DND-41 (cell line): Measurements from ENCODE around the gene UBE2QL1.

ENCODE experiments used
- ATAC-seq: fragments of 200-7000 bp; cut with Tn5 transposase; 3 replicates; pipeline ENCODE4 v1.9.1; 2021; ENCODE audit warnings: low read depth; ENCODE audit not compliant: insufficient read depth
- DNase-seq: peaks from one replicate; pipeline ENCODE4 v3.0.0-alpha.2; 2020
- H2AFZ ChIP-seq: 2 replicates; pipeline ENCODE4 v1.6.0; 2012; ENCODE audit warnings: low read depth, low read length
- H3K27ac ChIP-seq: 2 replicates; pipeline ENCODE4 v1.5.1; 2012; ENCODE audit warnings: low read length, inconsistent platforms
- H3K27me3 ChIP-seq: fragments of 200-600 bp; sonication (generic); 2 replicates; pipeline ENCODE4 v1.6.0; 2012; ENCODE audit warnings: low read length, mild to moderate bottlenecking, inconsistent platforms; ENCODE audit not compliant: insufficient read depth, poor library complexity
- H3K36me3 ChIP-seq: 2 replicates; pipeline ENCODE4 v1.5.1; 2012; ENCODE audit warnings: low read length, inconsistent platforms; ENCODE audit not compliant: insufficient read depth
- H3K4me1 ChIP-seq: 2 replicates; pipeline ENCODE4 v1.5.1; 2012; ENCODE audit warnings: mild to moderate bottlenecking, low read length; ENCODE audit not compliant: insufficient read depth
- H3K4me2 ChIP-seq: 2 replicates; pipeline ENCODE4 v1.6.0; 2012; ENCODE audit warnings: mild to moderate bottlenecking, moderate library complexity, low read length, inconsistent platforms; ENCODE audit not compliant: insufficient read depth
- H3K4me3 ChIP-seq, 2 experiments: fragments of 200-600 bp in 1 of 2; shearing (Covaris generic) in 1 of 2; 2 replicates each; pipeline ENCODE4 v1.5.1; 2012 to 2016; ENCODE audit warnings: inconsistent platforms in 2 of 2, low read length in 2 of 2, mild to moderate bottlenecking in 2 of 2, low read depth in 1 of 2, moderate library complexity in 1 of 2
- H3K79me2 ChIP-seq: 2 replicates; pipeline ENCODE4 v1.6.0; 2012; ENCODE audit warnings: low read length, inconsistent platforms; ENCODE audit not compliant: insufficient read depth
- H3K9ac ChIP-seq: 2 replicates; pipeline ENCODE4 v1.6.0; 2012; ENCODE audit warnings: low read depth, mild to moderate bottlenecking, inconsistent platforms, low read length, moderate library complexity
- H3K9me3 ChIP-seq: 2 replicates; pipeline ENCODE4 v1.5.1; 2012; ENCODE audit warnings: low read length, moderate library complexity, mild to moderate bottlenecking, inconsistent platforms; ENCODE audit not compliant: insufficient read depth, severe bottlenecking
- H4K20me1 ChIP-seq: 2 replicates; pipeline ENCODE4 v1.6.0; 2012; ENCODE audit warnings: low read length; ENCODE audit not compliant: insufficient read depth
- EZH2 ChIP-seq: IDR thresholded peaks from 3 replicates; pipeline ENCODE4 v1.6.1; 2012; ENCODE audit warnings: borderline replicate concordance, low read depth, mild to moderate bottlenecking, moderate library complexity, low read length, inconsistent platforms; ENCODE audit not compliant: severe bottlenecking
- TF ChIP-seq, protein P1 (sequence below): IDR thresholded peaks from 2 replicates; pipeline ENCODE4 v1.5.1; 2012; ENCODE audit warnings: borderline replicate concordance, low read length, moderate library complexity, mild to moderate bottlenecking; ENCODE audit not compliant: poor library complexity, severe bottlenecking; ENCODE audit errors: extremely low read depth

Gene UBE2QL1

DNA sequence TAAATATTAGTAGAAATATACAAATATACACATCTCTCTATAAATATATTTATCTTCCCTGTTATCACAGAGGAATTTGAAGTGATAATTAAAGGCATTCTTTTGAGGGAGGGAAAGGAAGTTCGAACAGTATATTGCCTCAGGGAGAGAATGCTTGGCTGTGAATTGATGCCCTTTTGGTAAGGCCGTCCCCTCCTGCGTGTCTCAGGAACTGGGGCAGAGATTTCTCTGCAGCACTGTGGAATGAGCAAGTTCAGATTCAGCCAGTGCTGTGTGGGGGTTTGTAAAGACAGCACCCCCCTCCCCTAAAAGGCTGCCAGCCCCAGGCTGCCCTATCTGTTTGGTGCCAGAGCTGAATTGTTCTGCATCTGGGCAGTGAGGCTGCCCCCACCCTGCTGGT is 42.0 kb downstream of the UBE2QL1 start:
- H3K9me3 ChIP-seq = no peaks in the 10 kb centered on the region
- H3K4me2 ChIP-seq = no peak overlapping the region
- H3K36me3 ChIP-seq = no peaks in the 10 kb centered on the region
- no peak for ATAC-seq
- no peaks in the 10 kb centered on the region for H4K20me1 ChIP-seq
- no peaks in the 10 kb centered on the region for H3K79me2 ChIP-seq
- TF ChIP-seq, protein P1, sequence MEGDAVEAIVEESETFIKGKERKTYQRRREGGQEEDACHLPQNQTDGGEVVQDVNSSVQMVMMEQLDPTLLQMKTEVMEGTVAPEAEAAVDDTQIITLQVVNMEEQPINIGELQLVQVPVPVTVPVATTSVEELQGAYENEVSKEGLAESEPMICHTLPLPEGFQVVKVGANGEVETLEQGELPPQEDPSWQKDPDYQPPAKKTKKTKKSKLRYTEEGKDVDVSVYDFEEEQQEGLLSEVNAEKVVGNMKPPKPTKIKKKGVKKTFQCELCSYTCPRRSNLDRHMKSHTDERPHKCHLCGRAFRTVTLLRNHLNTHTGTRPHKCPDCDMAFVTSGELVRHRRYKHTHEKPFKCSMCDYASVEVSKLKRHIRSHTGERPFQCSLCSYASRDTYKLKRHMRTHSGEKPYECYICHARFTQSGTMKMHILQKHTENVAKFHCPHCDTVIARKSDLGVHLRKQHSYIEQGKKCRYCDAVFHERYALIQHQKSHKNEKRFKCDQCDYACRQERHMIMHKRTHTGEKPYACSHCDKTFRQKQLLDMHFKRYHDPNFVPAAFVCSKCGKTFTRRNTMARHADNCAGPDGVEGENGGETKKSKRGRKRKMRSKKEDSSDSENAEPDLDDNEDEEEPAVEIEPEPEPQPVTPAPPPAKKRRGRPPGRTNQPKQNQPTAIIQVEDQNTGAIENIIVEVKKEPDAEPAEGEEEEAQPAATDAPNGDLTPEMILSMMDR = no peak
- TF ChIP-seq EZH2 = no peak
- no peak for DNase-seq
- no peaks in the 10 kb centered on the region for H3K4me1 ChIP-seq
- no peak overlapping the region for H3K9ac ChIP-seq
- H3K4me3 ChIP-seq = no peak overlapping the region
- no peaks in the 10 kb centered on the region for H3K27me3 ChIP-seq
- H2AFZ ChIP-seq = no peak overlapping the region
- H3K27ac ChIP-seq = no peak overlapping the region

DNA sequence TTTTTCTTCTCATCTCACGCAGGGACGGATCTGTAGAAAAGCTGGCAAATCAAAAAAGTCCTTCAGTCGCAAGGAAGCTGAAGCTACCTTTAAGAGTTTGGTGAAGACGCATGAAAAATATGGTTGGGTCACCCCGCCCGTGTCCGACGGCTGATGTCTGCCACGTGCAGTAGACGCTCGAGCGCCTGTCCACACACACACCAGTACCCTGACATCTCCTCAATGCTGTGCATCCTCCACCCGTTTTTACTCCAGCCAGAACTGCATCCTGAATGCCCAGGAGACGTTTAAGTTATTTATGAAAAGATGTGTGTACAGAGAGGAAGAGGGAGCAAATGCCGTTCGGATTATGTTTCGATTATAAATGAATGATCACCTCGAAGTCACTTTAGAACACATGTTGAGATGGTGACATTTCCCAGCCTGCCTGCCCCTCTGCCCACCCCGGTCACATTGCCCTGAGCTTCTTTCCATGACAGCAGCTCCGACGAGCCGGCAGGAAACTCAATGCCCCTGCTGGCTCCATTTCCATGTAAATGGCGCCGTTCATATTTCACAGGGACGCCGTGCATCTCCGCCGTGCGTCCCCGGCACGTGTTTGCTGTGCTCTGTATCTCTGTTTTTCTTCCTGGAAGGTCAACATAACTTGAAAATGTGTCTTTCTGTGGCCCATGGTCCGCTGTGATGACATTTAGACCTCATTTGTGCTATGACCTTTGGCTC is 42.7 kb downstream of the UBE2QL1 start:
- no peak overlapping the region for H3K9ac ChIP-seq
- no peak overlapping the region for H3K27ac ChIP-seq
- DNase-seq = no peak
- H3K9me3 ChIP-seq = no peaks in the 10 kb centered on the region
- H3K4me3 ChIP-seq = no peak overlapping the region
- TF ChIP-seq, protein P1 = no peak
- TF ChIP-seq EZH2 = no peak
- no peaks in the 10 kb centered on the region for H3K79me2 ChIP-seq
- H3K36me3 ChIP-seq = no peaks in the 10 kb centered on the region
- H4K20me1 ChIP-seq = no peaks in the 10 kb centered on the region
- H3K4me1 ChIP-seq = no peaks in the 10 kb centered on the region
- H3K27me3 ChIP-seq = no peaks in the 10 kb centered on the region
- ATAC-seq = no peak
- H3K4me2 ChIP-seq = no peak overlapping the region
- no peak overlapping the region for H2AFZ ChIP-seq

DNA sequence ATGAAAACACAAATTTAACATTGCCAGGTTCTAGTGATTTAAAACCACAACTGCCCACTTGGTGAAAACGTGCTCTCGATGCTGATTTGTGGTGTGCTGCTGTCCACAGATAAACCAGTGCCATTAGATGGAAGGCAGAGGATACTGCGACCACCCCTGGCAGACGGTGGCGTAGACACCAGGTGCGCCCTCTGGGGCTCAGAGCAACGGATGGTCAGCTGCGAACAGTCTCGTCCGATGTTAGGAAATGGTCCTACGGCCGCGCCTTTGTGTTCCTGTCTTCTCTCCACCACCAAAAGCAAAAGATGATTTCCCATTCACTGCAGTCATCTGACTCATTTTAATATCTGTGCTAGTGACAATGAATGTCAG is 43.2 kb downstream of the UBE2QL1 start:
- Histone ChIP-seq H3K4me2 (no peak overlapping the region), H3K4me1 (no peaks in the 10 kb centered on the region), H3K9me3 (no peaks in the 10 kb centered on the region), H2AFZ (no peak overlapping the region), H3K4me3 (no peak overlapping the region), H3K27ac (no peak overlapping the region), H3K9ac (no peak overlapping the region), H3K79me2 (no peaks in the 10 kb centered on the region), H3K27me3 (no peaks in the 10 kb centered on the region), H3K36me3 (no peaks in the 10 kb centered on the region), H4K20me1 (no peaks in the 10 kb centered on the region)
- TF ChIP-seq, protein P1 = no peak
- TF ChIP-seq EZH2 = no peak
- ATAC-seq (no peak), DNase-seq (no peak)

DNA sequence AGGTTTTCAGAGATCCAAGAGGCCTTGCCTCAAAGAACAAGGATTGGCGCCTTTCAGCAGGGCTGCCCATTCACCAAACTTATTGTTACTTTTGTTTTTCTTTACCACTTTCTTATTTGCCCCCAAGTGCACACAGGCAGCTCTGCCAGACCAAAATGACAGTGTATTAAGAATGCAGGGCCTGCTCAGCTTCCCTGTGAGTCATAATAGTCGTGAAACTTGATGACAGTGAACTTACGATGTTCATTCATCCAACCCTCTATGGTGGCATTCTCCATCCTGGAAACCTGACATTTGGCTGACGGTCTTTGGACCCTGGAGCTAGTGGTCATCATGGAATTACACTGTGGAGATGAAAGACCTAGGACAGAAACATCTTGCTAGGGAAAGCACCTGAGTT is 44.3 kb downstream of the UBE2QL1 start:
- H3K4me1 ChIP-seq = no peaks in the 10 kb centered on the region
- H3K4me2 ChIP-seq = no peak overlapping the region
- H3K27me3 ChIP-seq = no peaks in the 10 kb centered on the region
- TF ChIP-seq, protein P1 = no peak
- no peak for TF ChIP-seq EZH2
- no peak overlapping the region for H3K4me3 ChIP-seq
- H3K9ac ChIP-seq = no peak overlapping the region
- no peak for ATAC-seq
- no peaks in the 10 kb centered on the region for H3K79me2 ChIP-seq
- H3K36me3 ChIP-seq = no peaks in the 10 kb centered on the region
- H2AFZ ChIP-seq = no peak overlapping the region
- H3K9me3 ChIP-seq = no peaks in the 10 kb centered on the region
- no peak for DNase-seq
- H3K27ac ChIP-seq = no peak overlapping the region
- no peaks in the 10 kb centered on the region for H4K20me1 ChIP-seq
